ENCODE results near the gene NDUFS1.

DNA sequence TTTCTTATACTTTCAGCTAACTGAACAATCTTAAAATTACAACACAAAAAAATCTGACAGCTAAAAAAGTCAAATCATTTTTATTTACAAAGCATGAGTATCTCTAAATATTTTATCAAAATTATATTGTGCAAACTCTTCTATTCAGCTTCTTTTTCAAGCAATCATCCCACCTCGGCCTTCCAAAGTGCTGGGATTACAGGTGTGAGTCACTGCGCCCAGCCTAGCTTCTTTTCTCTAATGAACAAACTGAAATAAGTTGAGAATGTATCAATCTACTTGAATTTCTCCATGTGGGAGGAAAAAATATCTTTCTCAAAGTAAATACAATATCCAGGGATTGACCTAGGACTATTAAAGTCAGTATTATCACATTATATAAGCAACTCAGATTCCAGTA, 14.9 kb downstream of the NDUFS1 start:
- TF ChIP-seq POLR2A (IDR thresholded peaks at IDR 0.05), result no peak
- TF ChIP-seq, protein P1, sequence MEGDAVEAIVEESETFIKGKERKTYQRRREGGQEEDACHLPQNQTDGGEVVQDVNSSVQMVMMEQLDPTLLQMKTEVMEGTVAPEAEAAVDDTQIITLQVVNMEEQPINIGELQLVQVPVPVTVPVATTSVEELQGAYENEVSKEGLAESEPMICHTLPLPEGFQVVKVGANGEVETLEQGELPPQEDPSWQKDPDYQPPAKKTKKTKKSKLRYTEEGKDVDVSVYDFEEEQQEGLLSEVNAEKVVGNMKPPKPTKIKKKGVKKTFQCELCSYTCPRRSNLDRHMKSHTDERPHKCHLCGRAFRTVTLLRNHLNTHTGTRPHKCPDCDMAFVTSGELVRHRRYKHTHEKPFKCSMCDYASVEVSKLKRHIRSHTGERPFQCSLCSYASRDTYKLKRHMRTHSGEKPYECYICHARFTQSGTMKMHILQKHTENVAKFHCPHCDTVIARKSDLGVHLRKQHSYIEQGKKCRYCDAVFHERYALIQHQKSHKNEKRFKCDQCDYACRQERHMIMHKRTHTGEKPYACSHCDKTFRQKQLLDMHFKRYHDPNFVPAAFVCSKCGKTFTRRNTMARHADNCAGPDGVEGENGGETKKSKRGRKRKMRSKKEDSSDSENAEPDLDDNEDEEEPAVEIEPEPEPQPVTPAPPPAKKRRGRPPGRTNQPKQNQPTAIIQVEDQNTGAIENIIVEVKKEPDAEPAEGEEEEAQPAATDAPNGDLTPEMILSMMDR (IDR thresholded peaks at IDR 0.05), result no peak
- TF ChIP-seq POLR2AphosphoS5 (IDR thresholded peaks at IDR 0.05; ENCODE audit: insufficient read depth in 1 of 2, low read depth in 1 of 2), result no peak
